ENCODE data around the gene TARS3.

The TARS3 gene

GRCh38 chr15:101618851-101619614 lies 105.2 kb downstream of the TARS3 start:
- DNase-seq, result no peak

GRCh38 chr15:101618076-101618475 lies 106.2 kb downstream of the TARS3 start:
- no peak for DNase-seq

GRCh38 chr15:101617390-101617965 lies 106.8 kb downstream of the TARS3 start:
- no peak for DNase-seq

- DNase-seq, result no peak
Observed at GRCh38 chr15:101615986-101616848, 108.1 kb downstream of the TARS3 start.

GRCh38 chr15:101615414-101615985 lies 108.8 kb downstream of the TARS3 start:
- no peak for DNase-seq

GRCh38 chr15:101614761-101615160 lies 109.5 kb downstream of the TARS3 start:
- no peak for DNase-seq

GRCh38 chr15:101614001-101614585 lies 110.2 kb downstream of the TARS3 start:
- no peak for DNase-seq

- DNase-seq, result no peak
Observed at GRCh38 chr15:101613130-101614000, 110.9 kb downstream of the TARS3 start.

GRCh38 chr15:101612676-101613075 lies 111.6 kb downstream of the TARS3 start:
- DNase-seq, result no peak

- DNase-seq, result no peak
Observed at GRCh38 chr15:101611580-101612299, 112.5 kb downstream of the TARS3 start.

GRCh38 chr15:101611007-101611406 lies 113.3 kb downstream of the TARS3 start:
- no peak for DNase-seq

GRCh38 chr15:101610611-101611000 lies 113.7 kb downstream of the TARS3 start:
- no peak for DNase-seq

- DNase-seq, result no peak
Observed at GRCh38 chr15:101609742-101610610, 114.3 kb downstream of the TARS3 start.

- no peak for DNase-seq
Observed at GRCh38 chr15:101608201-101608600, 116.1 kb downstream of the TARS3 start.

- DNase-seq, result no peak
Observed at GRCh38 chr15:101607108-101607507, 117.2 kb downstream of the TARS3 start.

GRCh38 chr15:101604124-101604874 lies 120.0 kb downstream of the TARS3 start:
- no peak for DNase-seq

Data from stimulated activated CD4-positive, alpha-beta T cell treated with anti-CD3 and anti-CD28 coated beads, Interleukin-2, amount 100 ng/mL, for 48 hours (primary cell).